Activated CD4-positive, alpha-beta T cell treated with anti-CD3 and anti-CD28 coated beads, Interleukin-2, amount 50 U/mL, for 16 hours (primary cell): ENCODE data around the gene TDRD12.
"Not testable (repeated sequence)": the region's sequence is repeated elsewhere in the genome, so short reads cannot be mapped to it uniquely, and the experiment has no call there.

ENCODE experiments used
- DNase-seq: peaks from one replicate; pipeline ENCODE4 v3.0.0-alpha.2; 2020

Gene TDRD12

DNA sequence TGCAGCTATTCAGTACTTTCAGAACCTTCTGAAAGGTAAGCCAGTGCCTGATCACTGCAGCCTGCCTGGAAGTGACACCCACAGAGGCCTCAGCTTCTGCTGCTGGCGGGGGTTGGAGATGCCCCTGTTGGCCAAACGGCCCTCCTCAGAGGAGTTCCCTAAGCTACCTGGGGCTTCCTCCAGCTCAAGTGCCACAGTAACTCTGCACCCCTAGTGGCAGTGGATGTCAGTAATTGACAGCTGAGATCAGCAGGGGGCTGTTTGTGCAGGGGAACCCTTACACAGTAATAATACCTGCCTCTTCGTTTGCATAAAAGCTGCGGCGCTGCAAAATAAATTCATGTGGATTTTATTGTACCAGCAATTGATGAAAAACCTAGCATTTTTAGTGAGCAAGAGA, 28.9 kb downstream of the TDRD12 start:
- DNase-seq, result no peak

DNA sequence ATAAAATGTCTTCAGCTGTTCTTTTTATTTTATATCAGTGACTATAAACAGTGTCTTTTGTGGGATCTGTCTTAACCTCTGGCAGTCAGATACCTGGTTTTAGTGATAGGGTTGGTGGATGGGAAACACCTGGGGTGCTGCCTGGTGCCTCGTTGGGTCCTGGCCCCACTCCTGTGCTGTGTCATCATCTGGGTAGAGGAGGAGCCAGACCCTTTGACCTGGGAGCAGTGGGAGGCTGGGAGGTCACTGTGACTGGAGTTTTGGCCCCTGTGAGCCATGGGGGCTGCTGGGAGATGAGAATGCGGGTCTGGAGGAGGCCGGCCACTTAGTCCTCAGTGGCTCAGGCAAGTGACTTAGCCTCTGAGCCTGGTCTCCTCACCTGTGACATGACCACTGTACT, 29.4 kb downstream of the TDRD12 start:
- no peak for DNase-seq

DNA sequence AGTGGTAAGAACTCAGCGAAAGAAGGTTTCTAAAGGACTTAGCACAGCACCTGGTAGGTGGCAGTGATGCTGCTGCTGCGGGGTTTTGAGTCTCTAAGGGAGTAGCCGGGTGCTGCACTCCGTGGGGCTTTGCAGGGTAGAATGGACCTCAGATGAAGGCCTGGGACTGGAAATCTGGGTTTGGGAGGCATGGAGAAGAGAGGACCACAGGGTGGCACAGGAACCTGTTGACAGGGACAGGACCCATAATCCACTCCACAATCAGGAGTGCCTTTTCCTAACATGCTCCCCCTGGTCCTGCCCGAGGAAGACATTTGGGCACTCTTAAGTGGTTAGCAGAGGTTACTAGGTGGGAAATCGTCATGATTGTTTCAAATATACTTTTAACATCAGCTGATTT, 29.8 kb downstream of the TDRD12 start:
- DNase-seq, result no peak

DNA sequence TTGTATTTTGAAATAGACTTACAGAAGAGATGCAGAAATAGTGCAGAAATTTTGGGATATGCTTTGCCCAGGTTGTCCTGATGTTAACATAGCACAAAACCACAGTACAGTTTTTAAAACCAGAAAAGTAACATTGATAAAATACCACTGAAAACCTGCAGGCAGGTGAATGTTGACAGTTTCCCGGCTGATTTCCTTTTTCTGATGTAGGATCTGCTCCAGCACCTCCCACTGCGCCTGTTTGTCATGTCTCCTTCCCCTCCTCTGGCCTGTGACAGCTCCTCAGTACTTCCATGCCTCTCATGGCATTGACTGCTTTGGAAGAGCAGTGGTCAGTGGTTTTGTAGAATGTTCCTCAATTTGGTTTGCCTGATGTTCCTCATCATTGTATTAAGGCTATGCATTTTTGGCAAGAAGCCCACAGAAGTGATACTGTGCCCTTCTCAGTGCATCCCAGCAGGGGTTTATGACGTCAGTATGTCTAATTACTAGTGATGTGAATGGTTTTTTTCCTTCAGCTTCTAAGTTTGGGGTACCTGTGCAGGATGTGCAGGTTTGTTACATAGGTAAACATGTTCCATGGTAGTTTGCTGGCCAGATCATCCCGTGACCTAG, 31.0 kb downstream of the TDRD12 start:
- no peak for DNase-seq

DNA sequence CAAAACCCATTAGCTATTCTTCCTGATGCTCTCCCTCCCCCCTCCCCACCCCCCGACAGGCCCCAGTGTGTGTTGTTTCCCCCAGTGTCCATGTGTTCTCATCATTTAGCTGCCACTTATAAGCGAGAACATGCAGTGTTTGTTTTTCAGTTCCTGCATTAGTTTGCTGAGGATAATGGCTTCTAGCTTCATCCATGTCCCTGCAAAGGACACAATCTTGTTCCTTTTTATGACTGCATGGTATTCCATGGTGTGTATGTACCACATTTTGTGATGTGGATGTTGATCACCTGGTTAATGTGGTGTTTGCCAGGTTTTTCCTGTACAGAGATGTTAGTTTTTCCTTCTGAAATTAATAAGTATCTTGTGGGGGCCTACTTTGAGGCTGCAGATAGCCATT, 31.5 kb downstream of the TDRD12 start:
- DNase-seq, result no peak

DNA sequence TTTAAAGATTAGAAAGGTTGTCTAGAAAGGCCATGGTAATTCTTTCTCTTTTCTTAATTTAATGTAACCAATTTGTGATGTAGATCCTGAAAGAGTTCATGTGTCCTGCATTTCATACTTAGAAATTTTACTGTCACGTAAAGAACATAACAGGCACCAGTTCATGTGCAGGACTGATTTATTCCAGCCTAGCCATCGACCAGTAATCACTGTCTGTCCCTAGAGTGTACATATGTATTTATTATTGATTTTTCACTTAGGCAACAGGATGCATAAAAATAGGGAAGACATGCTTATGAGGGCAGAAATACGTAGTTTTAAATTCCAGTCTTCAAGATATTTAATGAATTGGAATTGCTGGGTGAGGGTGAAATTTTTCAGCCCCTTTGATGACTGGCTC, 37.6 kb downstream of the TDRD12 start:
- no peak for DNase-seq

DNA sequence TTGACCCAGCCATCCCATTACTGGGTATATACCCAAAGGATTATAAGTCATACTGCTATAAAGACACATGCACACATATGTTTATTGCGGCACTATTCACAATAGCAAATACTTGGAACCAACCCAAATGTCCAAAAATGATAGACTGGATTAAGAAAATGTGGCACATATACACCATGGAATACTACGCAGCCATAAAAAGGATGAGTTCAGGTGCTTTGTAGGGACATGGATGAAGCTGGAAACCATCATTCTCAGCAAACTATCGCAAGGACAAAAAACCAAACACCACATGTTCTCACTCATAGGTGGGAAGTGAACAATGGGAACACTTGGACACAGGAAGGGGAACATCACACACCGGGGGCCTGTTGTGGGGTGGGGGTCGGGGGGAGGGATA, 45.8 kb downstream of the TDRD12 start:
- not testable (repeated sequence) for DNase-seq

DNA sequence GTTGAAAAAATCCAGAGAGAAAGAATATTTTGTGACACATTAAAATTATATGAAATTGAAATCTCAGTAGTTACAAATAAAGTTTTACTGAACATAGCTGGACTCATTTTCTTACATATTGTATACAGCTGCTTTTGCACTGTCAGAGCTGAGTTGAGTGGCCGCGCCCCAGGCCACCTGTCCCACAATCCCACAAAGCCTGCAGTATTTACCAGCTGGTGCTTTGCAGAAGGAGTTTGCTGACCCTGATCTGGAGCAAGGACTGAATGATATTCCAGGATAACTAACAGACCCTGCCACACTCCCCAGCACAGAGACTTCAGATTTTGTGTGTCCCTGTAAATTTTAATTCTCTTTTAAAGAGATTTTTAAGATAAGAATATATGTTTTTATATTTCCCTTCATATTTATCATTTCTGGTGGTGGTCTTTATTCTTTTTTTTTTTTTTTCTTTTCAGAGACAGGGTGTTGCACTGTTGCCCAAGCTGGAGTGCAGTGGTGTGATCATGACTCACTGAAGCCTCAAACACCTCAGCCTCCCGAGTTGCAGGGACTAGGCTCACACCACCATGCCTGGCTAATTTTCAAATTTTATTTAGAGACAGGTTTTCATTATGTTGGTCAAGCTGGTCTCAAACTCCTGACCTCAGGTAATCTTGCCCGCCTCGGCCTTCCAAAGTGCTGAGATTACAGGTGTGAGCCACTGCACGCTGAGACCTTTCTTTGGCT, 48.5 kb downstream of the TDRD12 start:
- DNase-seq, result no peak

DNA sequence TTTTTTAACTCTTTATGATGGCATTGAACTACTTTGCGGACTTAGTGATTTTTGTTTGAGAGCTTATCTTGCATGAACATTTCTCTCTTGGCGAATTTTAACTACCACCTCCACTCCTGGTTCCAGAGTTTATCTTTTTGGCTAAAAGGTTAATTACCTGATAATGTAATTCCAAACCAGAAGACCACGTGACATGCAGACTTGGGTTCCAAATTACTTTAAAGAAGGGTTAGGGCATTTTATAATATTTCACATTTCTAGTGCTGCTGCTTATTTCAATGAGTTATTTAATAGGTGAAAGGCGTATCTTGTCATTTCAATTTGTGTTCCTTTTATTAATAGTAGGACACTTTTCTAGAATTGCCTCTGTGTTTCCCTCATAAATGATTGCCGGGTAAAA, 52.0 kb downstream of the TDRD12 start:
- DNase-seq, result no peak

DNA sequence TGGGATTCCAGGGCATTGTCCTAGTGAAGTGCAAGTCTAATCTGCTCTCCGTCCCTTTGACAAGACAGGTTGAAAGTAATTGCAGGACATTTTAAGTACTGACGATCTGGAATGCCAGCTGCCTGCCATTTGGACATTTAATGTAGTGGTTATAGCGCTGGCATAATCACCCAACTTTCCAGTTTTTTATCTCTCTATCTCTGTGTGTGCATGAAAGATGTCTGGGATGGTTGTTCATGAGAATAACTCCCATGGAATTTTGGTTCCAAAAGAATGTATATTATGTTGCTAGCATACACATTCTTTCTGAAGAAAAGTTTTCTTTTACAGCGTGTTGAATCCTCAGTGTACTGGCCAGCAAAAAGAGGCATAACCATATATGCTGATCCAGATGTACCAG, 53.6 kb downstream of the TDRD12 start:
- no peak for DNase-seq

DNA sequence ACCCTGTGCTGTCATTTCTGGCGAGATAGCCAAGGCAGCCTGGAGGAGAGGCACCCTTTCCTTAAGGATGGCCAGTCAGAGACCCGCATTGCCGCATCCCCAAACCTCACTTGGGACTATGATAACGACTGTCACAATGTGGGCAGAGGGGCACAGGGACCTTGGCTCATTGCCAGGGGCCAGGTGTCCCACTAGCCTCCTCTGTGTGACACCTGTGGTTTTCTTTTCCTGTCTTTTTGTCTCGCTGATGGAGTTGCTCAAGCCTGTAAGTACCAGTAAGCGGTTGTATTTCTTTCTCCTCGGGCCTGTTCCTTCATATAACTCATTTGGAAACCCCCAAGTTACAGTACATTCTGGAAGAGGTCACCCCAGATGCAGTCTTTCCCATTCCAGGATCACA, 59.5 kb downstream of the TDRD12 start:
- DNase-seq, result no peak

DNA sequence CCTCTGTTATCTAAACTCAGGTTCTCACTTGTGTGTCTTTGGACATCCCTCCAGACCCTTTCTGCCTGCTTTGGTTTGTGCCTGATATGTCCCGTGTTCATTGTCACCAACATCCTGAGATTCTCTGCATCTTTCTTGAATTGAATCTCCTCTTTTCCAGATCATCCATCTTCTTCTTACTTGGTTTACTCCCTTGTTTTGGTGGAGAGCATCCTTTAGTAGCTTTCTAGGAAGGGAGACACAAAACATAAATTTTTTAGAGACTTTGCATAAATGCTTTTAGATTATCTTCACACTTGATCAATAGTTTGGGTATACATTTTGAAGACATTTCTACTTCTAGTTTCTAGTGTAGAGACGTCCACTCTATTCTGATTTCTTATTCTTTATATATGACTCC, 61.7 kb downstream of the TDRD12 start:
- DNase-seq, result no peak

DNA sequence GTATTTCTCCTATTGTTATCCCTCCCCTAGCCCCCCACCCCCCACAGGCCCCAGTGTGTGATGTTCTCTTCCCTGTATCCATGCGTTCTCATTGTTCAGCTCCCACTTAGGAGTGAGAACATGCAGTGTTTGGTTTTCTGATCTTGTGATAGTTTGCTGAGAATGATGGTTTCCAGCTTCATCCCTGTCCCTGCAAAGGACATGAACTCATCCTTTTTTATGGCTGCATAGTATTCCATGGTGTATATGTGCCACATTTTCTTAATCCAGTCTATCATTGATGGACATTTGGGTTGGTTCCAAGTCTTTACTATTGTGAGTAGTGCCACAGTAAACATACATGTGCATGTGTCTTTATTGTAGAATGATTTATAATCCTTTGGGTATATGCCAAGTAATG, 62.5 kb downstream of the TDRD12 start:
- not testable (repeated sequence) for DNase-seq

DNA sequence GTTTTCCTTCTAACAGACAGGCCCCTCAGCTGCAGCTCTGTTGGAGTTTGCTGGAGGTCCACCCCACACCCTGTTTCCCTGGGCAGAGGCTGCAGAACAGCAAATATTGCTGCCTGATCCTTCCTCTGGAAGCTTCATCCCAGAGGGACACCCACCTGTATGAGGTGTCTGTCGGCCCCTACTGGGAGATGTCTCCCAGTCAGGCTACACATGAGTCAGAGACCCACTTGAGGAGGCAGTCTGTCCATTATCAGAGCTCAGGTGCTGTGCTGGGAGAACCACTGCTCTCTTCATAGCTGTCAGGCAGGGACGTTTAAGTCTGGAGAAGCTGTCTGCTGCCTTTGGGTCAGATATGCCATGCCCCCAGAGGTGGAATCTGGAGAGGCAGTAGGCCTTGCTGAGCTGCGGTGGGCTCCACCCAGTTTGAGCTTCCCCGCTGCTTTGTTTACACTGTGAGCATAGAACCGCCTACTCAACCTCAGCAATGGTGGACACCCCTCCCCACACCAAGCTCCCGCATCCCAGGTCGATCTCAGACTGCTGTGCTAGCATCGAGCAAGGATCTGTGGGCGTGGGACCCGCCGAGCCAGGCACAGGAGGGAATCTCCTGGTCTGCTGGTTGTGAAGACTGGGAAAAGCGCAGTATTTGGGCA, 67.7 kb downstream of the TDRD12 start:
- DNase-seq, result not testable (repeated sequence)

DNA sequence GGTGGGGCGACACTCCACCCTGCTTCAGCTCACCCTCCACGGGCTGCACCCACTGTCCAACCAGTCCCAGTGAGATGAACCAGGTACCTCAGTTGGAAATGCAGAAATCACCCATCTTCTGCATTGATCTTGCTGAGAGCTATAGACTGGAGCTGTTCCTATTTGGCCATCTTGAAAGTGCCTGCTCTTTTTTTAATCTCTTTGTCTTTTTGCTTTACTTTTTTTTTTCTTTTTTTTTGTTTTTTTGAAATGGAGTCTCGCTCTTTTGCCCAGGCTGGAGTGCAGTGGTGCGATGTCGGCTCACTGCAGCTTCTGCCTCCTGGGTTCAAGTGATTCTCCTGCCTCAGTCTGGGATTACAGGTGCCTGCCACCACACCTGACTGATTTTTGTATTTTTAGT, 68.3 kb downstream of the TDRD12 start:
- DNase-seq, result not testable (repeated sequence)

DNA sequence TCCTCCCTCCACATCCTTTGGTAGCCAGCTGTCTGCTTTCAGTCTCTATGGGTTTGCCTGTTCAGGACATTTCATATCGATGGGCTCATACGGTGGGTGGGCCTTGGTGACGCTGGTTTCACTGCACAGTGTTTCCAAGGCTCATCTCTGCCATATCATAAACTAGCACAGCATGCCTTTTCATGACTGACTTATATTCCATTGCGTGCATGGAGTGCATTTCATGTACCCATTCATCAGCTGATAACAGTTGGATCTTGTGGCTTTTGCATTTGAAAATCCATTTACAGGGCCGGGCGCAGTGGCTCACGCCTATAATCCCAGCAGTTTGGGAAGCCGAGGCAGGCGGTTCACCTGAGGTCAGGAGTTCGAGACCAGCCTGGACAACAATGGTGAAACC, 69.9 kb downstream of the TDRD12 start:
- DNase-seq, result no peak

DNA sequence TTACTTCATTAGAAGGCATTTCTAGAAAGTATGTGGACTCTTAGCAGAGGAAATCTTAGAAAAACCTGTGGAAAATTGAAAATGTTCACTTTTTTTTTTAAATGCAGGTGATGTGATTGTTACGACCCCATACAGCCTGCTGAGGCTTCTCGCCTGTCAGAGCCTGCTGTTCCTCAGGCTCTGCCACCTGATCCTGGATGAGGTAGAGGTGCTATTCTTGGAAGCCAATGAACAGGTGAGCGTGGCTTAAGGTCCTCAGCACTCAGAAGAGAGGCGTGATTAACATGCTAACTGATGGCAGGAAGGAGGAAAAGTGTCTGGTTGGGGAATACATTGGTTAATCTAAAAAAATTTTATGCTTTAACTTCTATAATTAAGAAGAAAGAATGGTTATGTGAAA, 78.6 kb downstream of the TDRD12 start:
- no peak for DNase-seq

DNA sequence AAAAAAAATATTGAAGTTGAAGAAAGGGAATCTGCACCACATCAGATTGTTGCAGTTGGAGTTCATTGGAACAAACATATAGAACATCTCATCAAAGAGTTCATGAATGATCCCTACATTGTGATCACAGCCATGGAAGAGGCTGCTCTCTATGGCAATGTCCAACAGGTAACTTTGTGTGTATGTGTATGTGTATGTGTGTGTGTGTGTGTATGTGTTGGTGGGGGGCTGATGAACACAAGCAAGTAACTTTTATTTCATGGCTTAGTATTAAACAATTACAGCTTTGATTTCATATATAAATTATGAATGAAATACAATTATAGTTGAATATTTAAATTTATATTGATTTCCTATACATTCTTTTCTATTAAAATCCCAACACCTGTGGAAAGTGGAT, 80.6 kb downstream of the TDRD12 start:
- no peak for DNase-seq

DNA sequence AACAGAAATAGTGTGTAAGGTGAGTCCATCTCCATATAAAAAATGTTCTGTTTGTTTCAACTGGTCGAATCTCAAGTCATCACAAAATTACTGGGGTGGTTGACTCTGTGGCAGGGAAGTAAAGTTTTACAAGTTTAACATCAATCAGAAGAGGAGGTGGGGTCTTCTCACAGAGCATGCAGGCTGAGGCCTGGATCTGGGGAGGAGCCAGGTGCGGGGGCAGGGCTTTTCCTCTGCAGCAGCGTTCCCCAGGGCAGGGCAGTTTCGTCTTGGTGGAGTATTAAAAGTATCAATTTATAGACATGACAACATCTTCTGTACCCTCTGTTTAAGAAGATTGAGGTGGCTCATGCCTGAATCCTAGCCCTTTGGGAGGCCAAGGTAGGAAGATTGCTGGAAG, 81.2 kb downstream of the TDRD12 start:
- no peak for DNase-seq

DNA sequence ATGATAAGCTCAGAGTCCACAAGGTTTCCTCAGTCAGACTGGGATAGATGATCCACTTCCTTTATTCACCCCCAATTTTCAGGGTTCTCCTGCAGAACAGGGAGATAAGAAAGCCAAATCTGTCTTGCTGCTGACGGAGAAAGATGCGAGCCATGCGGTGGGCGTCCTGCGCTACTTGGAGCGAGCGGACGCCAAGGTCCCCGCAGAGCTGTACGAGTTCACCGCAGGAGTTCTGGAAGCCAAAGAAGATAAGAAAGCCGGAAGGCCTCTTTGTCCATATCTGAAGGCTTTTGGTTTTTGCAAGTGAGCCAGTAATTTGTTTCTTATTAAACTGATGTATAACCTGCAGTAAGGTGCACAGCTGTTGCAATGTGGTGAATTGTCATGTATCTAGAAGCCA, 83.3 kb downstream of the TDRD12 start:
- no peak for DNase-seq

DNA sequence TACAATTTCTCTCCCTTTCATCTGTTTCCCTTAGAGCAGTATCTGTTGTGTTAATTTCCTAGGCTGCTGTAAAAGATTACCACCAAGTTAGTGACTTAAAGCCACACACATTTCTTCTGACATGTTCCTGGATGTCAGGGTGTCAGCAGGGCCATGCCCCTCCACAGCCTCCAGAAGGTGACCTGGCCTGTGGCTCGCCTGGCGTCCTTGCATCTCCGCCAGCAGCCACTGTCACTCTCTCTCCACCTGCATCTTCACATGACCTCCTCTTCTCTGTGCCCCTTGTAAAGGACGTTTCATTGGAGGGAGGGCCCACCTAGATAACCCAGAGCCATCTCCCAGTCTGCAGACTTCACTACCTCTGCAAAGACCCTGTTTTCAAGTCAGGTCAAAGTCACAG, 88.7 kb downstream of the TDRD12 start:
- no peak for DNase-seq

DNA sequence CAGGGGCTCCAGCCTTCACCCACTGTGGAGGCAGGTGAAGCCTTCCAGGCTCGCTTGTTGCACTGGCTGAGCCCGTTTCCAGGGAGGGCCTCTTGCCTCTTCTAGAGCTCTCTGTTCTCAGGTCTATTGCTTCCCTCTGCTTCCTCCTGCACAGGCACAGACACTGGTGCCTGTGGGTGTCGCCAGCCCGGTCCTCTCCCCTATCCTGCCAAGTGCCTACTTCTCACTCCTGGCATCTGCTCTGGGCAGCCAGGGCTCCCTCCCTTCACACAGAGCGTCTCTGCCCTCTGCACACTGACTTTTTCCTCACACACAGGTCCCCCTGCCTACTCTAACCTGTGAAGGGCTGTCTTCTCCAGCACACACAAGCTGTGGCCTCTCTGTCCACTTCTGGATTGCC, 89.7 kb downstream of the TDRD12 start:
- DNase-seq, result no peak

DNA sequence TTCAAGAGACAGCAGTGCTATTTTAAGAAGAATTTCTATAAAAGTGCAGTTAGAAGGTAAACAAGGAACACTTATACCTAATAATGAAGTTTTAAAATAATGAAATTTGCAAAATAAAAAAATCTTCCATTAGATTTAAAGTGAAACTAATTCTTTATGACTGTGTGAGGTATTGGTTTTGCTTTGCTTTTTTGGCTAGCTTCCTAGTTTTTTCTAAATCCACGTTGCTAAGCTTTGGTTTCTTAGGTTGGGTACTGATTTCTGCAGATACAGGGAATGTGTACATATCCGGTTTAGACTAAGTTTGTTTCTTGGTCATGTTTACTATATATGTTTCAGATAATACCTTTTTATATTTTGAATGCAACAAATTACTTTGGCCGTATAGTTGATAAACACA, 90.2 kb downstream of the TDRD12 start:
- DNase-seq, result no peak

DNA sequence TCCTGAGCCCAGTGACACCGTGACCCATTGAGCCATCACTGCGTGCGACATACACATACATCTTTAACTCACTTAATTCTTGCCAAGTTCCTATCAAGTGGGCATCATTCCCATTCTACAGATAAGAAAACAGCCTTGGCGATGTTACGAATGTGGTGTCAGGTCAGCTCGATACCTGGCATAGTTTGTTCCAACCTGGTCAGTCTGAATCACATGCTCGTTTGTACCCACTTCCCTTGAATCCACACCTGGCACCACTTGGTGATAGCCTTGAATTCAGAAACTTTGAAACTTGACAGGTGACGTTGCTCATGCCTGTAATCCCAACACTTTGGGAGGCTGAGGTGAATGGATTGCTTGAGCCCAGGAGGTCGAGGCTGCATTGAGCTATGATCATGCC, 90.9 kb downstream of the TDRD12 start:
- DNase-seq, result no peak

DNA sequence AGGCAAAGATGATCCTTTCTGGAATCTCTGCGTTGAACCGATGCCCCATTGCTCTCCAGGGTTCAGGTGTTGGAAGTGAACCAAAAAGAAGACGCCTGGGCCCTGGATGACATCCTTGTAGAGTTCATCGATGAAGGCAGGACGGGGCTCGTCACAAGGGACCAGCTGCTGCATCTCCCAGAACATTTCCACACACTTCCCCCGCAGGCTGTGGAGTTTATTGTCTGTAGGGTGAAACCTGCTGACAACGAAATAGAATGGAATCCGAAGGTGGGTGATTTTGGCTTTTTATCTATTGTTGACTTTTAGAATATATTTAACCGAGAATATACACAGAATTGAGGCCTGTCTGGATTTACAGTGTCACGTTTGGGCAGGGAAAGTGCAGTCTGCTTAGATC, 91.6 kb downstream of the TDRD12 start:
- DNase-seq, result no peak
